NCI-H2029 treated with DMSO at 0.1 percent for 48 hours (cell line): ENCODE data around the gene PIK3C2A.
A peak's percentile ranks its signal among the peaks of the same experiment; 100 is the strongest.

Source experiments
- DNase-seq: peaks from one replicate; lab custom pipeline; 2025; lab: John Stamatoyannopoulos, UW

Gene PIK3C2A

DNA sequence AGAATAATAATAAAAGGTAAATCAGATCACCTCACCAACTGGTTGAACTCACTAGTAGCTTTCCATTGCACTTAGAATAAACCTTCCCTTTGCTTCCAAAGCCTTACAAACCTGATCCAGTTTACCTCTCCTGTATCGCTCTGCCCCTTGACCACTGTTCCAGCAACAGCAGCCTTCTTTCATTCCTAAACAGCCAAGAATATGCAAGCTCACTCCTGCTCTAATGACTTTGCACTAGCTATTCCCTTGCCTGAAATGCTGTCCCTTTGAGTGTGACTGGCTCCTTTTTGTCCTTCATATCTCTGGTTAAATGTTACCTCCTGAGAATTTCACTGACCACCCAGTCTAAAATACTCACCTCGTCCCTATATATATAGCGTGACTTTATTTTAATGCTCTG lies 9.6 kb upstream of the PIK3C2A start:
- DNase-seq, result no peak

DNA sequence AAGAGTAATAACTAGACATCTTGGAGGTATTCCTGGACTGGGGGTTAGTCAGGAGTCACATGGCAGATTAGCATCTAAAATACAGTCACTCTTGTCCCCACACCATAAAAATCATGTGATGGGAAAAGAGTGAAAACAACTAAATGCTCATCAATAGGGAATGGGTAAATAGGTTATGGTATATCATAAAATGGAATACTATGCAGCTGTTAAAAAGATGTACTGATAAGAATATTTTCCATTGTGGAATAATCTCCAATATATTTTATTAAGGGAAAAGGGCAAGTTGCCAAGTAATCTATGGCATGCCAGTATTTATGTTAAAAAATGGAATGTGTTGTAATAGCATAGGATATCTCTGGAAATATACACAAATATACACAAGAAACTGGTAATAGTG lies 6.6 kb upstream of the PIK3C2A start:
- no peak for DNase-seq

DNA sequence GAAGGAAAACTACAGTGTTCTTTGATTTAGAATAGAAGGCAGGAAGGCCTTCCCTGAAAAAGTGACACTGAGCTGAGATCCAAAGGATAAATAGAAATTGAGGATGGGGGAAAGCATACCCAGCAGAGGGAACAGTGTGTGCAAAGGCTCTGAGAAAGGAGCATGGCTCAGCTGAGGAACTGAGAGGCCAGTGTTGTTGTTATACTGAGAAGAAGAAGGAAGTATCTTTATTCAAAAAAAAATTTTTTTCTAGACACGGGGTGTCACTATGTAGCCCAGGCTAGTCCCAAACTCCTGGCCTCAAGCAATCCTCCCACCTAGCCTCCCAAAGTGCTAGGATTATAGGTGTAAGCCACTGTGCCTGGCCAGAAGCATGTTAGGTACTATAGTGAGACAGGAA lies 3.5 kb upstream of the PIK3C2A start:
- DNase-seq, result no peak

DNA sequence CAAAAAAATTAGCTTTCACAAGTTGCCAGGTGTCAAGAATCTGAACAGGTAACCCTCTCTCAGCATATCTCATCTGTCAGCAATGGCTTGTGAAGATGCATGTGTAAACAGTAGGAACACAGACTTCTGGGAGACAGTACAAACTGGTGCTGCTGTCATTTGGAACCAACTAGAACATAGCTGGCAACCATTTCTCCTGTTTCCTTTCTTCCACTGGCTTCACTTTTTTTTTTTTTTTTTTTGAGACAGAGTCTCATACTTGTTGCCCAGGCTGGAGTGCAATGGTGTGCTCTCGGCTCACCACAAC lies 2.1 kb upstream of the PIK3C2A start:
- no peak for DNase-seq

DNA sequence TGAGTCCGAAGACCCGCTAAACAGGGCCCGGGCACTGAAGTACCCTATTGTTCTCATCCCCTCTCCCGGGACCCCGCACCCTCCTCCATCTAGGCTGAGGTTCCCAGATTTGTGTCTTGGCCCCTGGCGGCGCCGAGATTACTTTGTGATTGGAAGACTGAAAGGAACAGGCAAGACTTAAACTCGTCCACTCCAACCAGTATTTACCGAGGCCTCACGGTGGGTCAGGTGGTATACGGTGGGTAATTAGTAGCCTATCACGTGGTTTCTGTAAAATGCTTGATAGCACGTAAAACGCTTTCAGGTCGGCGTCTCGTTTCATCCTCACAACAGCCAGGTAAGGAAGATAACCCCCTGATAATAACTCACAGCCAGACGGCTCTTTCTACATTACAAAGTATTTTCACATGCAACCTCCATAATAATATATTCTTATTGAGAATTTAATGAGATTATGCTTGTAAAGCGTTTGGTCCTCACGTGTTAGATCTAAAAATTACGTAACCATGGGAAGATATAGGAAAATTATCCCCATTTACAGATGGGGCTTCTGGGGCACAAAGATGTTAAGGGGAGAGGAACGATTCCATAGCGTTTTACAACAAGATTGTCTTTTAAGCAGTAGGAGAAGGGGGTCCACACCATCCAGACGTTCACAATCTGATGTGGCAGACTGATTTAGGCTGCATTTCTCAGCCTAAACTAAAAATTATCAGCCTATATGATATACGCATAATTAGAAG lies 642 bp upstream of the PIK3C2A start:
- peak; percentile 77 for DNase-seq

DNA sequence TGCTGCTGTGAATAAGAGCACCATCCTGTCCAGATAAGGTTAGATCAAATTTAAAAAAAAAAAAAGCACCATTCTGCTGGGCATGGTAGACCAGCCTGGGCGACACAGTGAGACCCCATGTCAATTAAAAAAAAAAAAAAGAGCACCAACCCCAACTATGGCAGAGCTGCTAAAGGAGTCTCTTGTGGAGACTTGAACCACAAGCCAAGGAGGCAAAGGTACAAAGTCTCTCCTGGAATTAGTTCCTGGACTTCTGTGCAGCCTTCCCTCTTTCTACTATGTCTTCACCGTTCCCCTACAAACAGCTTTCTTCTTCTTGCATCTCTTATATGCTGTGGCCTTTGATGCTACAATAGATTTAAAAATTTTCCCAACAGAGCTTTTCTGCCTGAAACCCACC lies 1.3 kb downstream of the PIK3C2A start:
- DNase-seq, result no peak

DNA sequence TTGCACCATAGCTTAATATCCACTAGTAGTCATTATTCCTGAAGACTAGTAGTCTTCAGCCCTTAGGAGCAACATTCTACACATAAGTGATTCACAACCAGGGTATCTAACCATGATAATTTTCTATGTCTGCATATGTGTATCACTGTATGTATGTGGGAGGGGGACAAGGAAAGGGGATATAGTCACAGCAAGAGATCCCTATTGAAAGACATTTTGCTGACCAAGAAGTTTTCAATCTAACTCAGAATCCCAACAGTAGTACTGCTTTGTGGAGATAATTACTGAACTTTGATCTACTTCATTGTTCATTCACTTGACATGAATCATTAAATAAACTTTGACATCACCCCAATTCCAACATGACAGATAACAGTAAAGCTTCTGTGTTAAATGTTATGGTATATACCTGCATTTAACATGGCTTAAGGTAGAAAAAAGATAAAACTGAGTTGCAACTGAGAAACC lies 10.3 kb downstream of the PIK3C2A start:
- no peak for DNase-seq

DNA sequence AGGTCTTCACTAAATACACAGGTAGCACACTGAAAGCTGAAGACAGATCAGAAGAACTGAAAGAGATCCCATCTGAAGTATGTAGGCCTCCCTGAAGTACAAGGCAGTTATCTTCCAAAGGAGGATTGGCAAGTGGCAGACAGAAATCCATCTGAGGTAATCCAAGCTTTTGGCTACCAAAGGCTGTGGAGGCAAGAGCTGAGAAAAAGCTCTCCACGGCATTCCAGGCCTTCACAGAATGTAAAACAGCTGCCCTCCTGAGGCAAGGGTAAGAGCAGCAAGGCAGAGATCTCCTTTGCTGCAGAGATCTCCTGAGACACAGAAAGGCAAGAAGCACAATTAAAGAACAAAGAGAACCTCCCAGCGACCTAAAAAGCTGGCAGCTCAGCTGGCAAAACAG lies 19.1 kb downstream of the PIK3C2A start:
- DNase-seq, result no peak

DNA sequence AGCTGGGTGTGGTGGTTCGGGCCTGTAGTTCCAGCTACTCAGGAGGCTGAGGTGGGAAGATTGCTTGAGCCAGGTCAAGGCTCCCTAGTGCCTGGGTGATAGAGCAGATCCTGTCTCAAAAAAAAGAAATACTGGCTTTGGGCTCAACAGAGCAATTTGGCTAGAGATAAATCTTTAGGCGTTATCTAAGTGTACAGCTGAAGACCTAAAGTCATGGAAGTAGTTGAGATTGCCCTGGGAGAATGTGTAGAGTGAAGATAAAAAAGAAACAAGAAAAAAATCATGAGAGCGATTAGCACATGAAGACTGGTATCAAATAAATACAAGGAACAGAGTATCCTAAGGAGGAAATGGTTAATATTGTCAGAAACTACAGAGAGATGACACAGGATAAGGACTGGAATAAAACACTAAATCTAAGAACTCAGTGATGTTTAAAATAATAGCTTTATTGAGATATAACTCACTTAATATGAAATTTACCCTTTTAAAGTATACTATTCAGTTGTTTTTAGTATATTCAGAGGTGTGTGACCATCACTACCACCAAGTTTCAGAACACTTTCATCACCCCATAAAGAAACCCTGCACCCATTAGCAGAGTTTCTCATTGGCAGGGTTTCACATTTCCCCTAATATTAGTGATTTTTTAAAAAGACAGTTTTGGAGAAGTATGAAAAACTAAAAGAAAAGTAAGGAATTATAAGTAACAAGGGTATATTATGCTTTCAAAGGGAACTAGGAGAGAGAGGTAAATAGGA lies 20.7 kb downstream of the PIK3C2A start:
- no peak for DNase-seq

DNA sequence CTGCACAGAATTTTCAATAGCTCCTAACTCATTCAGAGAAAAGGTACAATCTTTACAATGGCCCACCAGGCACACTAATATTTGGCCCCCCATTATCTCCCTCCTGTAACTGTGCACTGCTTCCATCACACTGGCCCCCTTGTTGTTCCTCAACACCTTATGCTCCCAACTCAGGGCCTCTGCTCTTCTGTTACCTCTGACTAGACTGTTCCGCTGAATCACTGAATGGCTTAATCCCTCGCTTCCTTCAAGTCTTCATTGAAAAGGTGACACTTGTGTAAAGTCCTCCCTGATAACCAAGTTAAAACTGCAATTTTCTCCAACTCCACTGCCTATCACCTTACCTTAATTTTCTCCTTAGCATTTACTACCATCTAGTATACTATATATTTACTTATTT lies 21.8 kb downstream of the PIK3C2A start:
- DNase-seq, result no peak

DNA sequence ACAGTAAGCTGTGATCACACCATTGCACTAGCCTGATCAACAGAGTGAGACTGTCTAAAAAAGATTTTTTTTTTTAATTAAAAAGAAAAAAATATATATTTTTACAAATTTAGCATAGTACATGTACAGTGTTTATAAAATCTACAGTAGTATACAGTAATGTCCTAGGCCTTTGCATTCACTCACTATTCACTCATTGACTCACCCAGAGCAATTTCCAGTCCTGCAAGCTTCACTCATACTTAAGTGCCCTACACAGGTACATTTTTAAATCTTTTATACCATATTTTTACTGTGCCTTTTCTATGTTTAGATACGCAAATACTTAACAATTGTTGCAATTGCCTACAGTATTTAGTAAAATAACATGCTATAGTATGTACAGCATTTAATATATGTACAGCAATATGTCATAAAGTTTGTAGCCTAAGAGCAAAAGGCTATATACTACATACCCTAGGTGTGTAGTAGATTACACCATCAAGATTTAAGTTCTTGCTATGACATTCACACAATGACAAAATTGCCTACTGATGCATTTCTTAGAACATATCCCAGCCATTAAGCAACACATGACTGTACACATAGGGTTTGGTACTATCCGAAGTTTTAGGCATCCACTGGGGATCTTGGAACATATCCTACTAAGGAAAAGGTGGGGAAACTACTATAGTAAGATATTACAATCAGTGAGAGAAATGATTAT lies 22.8 kb downstream of the PIK3C2A start:
- no peak for DNase-seq

DNA sequence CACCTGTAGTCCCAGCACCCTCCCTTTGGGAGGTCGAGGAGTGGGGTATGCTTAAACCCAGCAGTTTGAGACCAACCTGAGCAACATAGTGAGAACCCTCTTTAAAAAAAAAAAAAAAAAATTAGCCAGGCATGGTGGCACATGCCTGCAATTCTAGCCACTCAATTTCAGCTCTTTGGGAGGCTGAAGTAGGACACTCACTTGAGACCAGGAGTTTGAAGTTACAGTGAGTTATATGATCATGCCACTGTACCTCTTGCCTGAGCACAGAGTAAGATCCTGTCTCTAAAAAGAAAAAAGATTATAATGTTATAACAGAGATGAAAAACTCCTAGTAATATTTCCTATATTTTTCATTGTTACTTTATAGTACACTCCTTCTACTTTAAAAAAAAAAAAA lies 23.9 kb downstream of the PIK3C2A start:
- DNase-seq, result no peak

DNA sequence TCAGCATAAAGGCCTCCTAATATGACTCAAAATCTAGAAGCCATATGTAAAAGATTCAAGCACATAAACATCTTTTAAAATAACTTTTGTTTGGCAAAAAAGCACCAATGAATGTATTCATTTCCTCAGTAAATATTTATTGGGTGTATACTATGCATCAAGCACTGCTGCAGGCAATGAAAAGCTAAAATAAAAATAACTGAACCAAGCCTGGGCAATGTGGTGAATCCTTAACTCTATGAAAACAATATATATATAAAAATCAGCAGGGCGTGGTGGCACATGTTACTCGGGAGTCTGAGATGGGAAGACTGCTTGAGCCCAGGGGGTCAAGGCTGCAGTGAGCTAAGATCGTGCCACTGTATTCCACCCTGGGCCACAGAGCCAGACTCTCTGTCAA lies 27.8 kb downstream of the PIK3C2A start:
- DNase-seq, result no peak

DNA sequence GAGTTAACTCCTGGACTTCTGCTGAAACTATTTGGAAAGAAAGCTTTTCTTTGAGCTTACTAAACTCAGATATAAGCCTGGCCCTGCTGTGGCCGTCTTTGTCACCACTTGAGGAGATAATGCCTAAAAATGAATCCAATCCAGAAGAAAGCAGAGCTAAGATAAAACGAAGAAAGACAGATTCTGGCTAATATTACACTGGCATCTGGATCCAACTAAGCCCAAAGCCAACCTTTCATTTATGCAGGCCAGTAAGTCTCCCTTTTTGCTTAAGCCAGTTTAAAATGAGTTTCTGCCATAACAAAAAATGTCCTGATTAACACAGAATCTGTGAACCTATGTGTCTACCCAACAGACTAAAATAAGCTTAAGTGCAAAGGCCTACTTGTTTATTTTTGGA lies 34.5 kb downstream of the PIK3C2A start:
- DNase-seq, result no peak

DNA sequence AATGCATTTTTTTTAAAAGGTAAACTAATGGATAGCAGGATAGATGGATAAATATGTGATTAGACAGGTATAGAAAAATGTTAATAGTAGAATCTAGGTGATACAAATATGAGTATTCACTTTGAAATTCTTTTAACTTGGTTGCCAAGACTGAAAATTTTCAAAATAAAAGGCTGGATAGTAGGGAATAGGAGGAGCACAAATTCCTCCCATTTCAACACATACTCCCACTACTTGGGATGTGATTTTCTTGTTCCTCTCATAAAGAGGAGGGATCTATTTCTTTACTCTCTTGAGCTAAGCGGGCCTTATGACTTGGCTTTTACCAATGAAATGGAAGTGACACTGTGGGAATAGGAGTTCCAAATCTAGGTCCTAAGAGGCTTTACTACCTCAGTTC lies 35.9 kb downstream of the PIK3C2A start:
- DNase-seq, result no peak

DNA sequence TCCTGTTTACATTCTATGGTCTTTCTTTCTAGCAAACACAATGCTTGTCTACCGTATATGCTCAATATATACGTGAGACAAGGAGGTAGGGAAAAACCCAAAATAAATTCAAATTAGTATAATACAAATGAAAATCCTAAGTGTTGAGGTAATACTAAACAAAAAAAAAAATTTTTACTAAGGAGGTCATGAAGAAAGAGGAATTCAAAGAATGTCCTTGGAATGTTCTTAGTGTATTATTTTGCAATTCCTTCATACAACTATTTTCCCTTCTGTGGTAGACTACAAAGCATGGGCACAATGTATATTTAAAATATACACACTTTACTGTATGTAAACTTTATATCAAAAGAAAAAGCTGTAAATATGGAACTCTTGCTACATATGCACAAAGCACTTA lies 36.4 kb downstream of the PIK3C2A start:
- DNase-seq, result no peak

DNA sequence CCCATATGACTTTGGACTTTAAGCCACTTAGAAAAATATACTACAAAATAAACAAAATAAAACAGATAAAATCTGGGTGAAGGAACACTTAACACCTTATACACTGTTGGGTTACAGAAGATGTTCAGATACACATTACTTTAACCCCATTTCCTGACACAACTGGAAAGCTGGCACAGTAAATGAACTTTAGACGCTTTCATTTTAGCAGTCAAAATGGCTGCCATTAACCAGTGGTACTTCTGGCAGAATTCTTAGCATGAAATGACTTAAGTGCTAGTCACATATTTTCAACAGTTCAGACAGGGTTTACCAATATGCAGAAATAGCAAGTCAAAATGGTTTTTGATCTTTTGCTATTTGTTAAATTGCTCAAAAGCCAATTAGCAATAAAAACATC lies 37.9 kb downstream of the PIK3C2A start:
- no peak for DNase-seq

DNA sequence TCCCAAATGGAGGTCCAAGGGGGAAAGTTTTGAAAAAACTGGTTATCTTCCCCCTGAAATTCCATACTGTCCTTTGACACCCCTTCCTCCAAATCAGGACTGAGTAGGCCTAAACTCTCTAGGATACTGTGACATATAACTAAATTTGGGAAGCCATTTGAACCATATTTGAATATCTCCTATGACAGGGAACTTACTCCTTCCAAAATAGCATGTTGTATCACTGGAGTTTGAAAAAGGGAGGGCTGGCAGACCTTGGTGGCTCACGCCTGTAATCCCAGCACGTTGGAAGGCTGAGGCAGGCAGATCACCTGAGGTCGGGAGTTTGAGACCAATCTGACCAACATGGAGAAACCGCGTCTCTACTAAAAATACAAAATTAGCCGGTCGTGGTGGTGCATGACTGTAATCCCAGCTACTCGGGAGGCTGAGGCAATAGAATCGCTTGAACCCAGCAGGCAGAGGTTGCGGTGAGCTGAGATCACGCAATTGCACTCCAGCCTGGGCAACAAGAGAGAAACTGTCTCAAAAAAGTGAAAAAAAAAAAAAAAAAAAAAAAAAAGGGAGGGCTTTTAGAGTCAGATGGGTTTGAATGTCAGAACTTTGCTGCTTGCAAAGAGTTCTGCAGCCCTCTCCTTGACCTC lies 42.4 kb downstream of the PIK3C2A start:
- no peak for DNase-seq

DNA sequence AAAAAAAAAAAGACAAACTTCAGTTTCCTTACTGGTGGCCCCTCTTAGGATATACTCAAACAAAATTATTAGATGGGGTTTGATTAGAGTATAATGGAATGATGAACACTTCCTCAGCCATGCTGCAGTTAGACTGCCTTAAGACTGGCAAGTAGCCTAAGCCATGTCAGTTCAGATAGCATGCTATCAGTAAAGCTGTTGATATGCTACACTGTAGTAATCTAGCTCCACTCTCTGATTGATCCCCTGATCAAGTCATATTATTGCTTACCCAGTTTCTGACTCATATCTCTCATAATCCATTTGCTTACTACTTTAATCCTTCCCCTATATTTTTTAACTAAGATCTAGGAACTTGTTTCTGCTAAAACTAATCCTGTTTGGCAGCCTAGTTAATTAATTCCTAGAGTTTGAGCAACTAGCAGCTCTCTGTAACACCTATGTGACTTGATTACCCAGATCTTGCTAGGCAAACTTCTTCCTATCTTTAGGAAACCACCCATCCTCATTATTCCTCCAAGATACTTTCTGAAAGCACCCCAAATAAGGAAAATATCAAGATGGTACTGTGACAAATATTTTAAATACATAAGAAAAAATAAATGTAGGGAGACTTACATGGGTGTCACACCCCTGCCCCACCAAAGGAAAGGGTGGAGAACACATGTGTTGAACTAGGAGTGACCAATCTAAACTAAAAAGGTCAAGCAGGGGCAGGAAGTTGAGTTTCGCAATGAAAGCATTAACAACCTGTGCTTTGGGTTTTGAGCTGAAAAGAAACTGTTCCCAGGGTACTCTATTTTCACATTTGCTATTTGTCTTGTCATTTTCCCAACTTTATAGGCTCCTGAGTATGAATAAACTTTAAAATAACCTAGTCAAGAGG lies 43.2 kb downstream of the PIK3C2A start:
- DNase-seq, result no peak

DNA sequence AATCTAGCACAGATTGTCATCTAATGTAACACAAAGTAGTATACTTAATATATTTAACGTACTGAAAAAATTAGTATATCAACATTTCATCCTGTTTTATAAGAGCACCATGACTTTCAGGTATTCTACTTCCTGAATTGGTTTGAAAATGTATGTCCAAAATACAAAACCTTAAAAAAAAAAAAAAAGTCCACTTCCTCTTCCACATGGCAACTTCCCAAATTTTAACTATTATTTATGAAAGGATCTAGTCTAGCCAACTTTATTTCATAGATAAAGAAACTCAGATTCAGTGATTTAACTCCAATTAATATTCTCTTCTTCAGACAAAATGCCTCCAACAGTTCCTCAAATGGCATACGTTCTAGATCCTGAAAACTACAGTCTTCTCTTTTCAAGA lies 44.0 kb downstream of the PIK3C2A start:
- DNase-seq, result no peak

DNA sequence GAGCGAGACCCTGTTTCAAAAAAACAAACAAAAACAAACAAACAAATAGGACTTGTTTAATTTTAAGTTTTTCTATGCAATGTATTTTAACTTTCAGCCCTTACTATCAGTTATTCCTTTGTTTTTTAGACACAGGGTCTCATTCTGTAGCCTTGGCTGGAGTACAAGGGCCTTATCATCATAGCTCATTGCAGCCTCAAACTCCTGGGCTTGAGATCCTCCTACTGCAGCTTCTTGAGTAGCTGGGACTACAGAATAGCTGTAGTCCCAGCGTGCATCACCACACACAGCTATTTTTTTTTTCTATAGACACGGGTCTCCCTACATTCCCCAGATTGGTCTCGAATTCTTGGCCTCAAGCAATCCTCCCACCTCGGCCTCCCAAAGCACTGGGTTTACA lies 44.5 kb downstream of the PIK3C2A start:
- no peak for DNase-seq

DNA sequence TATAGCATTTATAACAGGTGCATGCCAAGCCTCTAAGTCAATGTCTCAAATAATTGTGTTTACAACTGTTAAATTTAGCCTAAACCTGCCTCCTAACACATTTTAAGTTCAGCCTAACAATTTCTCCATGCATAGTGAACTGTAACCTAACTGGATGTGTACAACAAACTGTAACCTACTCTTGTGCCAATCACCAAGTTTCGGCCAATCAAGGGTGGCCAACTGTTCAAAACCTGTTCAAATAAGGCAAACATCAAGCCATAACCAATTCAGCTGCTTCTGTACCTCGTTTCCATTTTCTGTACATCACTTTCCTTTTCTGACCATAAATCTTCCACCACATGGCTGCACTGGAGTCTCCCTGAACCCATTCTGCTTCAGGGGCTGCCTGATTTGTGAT lies 45.4 kb downstream of the PIK3C2A start:
- DNase-seq, result no peak
